GM12878 (cell line): ENCODE measurements around the gene CFDP1. TPM values are rescaled to one million over a fixed set of nuclear protein-coding genes. Genes with fewer than 3 reads are reported as not detected.

ENCODE experiments used
- ATAC-seq: fragments of 200-7000 bp; cut with Tn5 transposase; 3 replicates; pipeline ENCODE4 v1.9.1; 2020; ENCODE audit warnings: mild to moderate bottlenecking, moderate library complexity
- BruUV-seq: library from RNA; stranded (reverse); fragments of 400-500 nt; replicated peaks from 2 replicates; lab custom pipeline; 2021; lab: Mats Ljungman, UMichigan
- CTCF ChIA-PET: fragments of 300-600 bp; sonication (Branson Sonifier 250); formaldehyde crosslinking; extraction: SDS; loops from one replicate; lab custom pipeline; 2021; ENCODE audit warnings: inconsistent platforms; lab: Yijun Ruan, JAX
- POLR2A ChIA-PET: fragments of 350-600 bp; formaldehyde crosslinking; extraction: SDS; loops from one replicate; lab custom pipeline; 2021; ENCODE audit warnings: inconsistent platforms; lab: Charles Lee
- RAD21 ChIA-PET: fragments of 300-600 bp; sonication (Branson Sonifier 250); formaldehyde crosslinking; loops from one replicate; lab custom pipeline; 2023; ENCODE audit warnings: antibody characterized with exemption; ENCODE audit not compliant: unreplicated experiment; lab: Charles Lee
- SMC1A ChIA-PET: fragments of 300-600 bp; sonication (Branson Sonifier 250); formaldehyde crosslinking; loops from one replicate; lab custom pipeline; 2023; ENCODE audit not compliant: unreplicated experiment, uncharacterized antibody; lab: Charles Lee
- DNase-seq: peaks from one replicate; pipeline ENCODE4 v3.0.0-alpha.2; 2011; ENCODE audit warnings: low read depth, low spot score
- FAIRE-seq: peaks from 3 replicates; lab custom pipeline; 2011; peaks lifted over from hg19 to GRCh38; lab: Jason Lieb, UNC
- H2AFZ ChIP-seq: 2 replicates; pipeline ENCODE4 v1.6.0; 2011; ENCODE audit warnings: low read depth, low read length, control low read depth; ENCODE audit not compliant: control insufficient read depth
- H3K27ac ChIP-seq: 2 replicates; pipeline ENCODE4 v1.5.1; 2011; ENCODE audit warnings: control low read depth; ENCODE audit not compliant: control insufficient read depth, insufficient read depth
- H3K27me3 ChIP-seq, 2 experiments: replicated peaks in 1 of 2; 2 replicates each; pipeline versions ENCODE4 v1.6.0 to v1.6.1; 2011; ENCODE audit warnings: low read length in 1 of 2; ENCODE audit not compliant: control insufficient read depth in 2 of 2, insufficient read depth in 2 of 2
- H3K36me3 ChIP-seq, 2 experiments: 2 replicates each; pipeline ENCODE4 v1.5.1; 2011; ENCODE audit warnings: low read length in 1 of 2; ENCODE audit not compliant: control insufficient read depth in 2 of 2, insufficient read depth in 2 of 2
- H3K4me1 ChIP-seq: 2 replicates; pipeline ENCODE4 v1.6.1; 2011; ENCODE audit warnings: mild to moderate bottlenecking, low read length, moderate library complexity, mixed read lengths; ENCODE audit not compliant: control insufficient read depth, insufficient read depth
- H3K4me2 ChIP-seq: 2 replicates; pipeline ENCODE4 v1.6.0; 2011; ENCODE audit warnings: control low read depth; ENCODE audit not compliant: control insufficient read depth, insufficient read depth
- H3K4me3 ChIP-seq: fragments of 200-600 bp; sonication (generic); 2 replicates; pipeline ENCODE4 v1.5.1; 2016
- H3K79me2 ChIP-seq: 2 replicates; pipeline ENCODE4 v1.6.0; 2011; ENCODE audit warnings: low read length; ENCODE audit not compliant: control insufficient read depth, insufficient read depth
- H3K9ac ChIP-seq: 2 replicates; pipeline ENCODE4 v1.8.0; 2011; ENCODE audit warnings: low read length, control low read depth, mixed read lengths; ENCODE audit not compliant: control insufficient read depth, insufficient read depth
- H3K9me3 ChIP-seq: replicated peaks from 3 replicates; pipeline ENCODE4 v1.5.1; 2011; ENCODE audit warnings: mild to moderate bottlenecking, low read length; ENCODE audit not compliant: control insufficient read depth, insufficient read depth
- H4K20me1 ChIP-seq: 2 replicates; pipeline ENCODE4 v1.6.0; 2011; ENCODE audit not compliant: control insufficient read depth, insufficient read depth
- BRCA1 ChIP-seq: IDR thresholded peaks from 2 replicates; pipeline ENCODE4 v1.6.1; 2011; ENCODE audit warnings: low read depth, low read length, improper control_type of control experiment
- EP300 ChIP-seq, 2 experiments: fragments of 150-350 bp in 1 of 2; IDR thresholded peaks; 2 replicates each; pipeline ENCODE4 v1.6.1; 2011 to 2012; ENCODE audit warnings: low read depth in 2 of 2, low read length in 2 of 2, borderline replicate concordance in 1 of 2, improper control_type of control experiment in 1 of 2, inconsistent platforms in 1 of 2; ENCODE audit not compliant: control insufficient read depth in 1 of 2
- FOXM1 ChIP-seq: IDR thresholded peaks from 2 replicates; pipeline ENCODE4 v1.6.1; 2012; ENCODE audit warnings: low read depth, mild to moderate bottlenecking, inconsistent platforms, low read length, moderate library complexity
- JUND ChIP-seq: IDR thresholded peaks from 2 replicates; pipeline ENCODE4 v1.6.1; 2012; ENCODE audit warnings: low read depth, mild to moderate bottlenecking, low read length, improper control_type of control experiment, moderate library complexity
- SMAD1 ChIP-seq: fragments of 450-650 bp; IDR thresholded peaks from 2 replicates; pipeline ENCODE4 v1.6.1; 2018; ENCODE audit warnings: mild to moderate bottlenecking, low read depth; ENCODE audit not compliant: partially characterized antibody
- TAF1 ChIP-seq: IDR thresholded peaks from 2 replicates; pipeline ENCODE4 v1.6.1; 2011; ENCODE audit warnings: mild to moderate bottlenecking, low read depth, low read length, borderline replicate concordance
- ZNF384 ChIP-seq: IDR thresholded peaks from 2 replicates; pipeline ENCODE4 v1.6.1; 2012; ENCODE audit warnings: low read depth, mild to moderate bottlenecking, low read length, improper control_type of control experiment, borderline replicate concordance
- WGBS: methylation state at CpG from one replicate; pipeline ENCODE4 v1.1.6; 2016; ENCODE audit warnings: low lambda C conversion rate; ENCODE audit not compliant: insufficient replicate concordance, insufficient coverage; ENCODE audit errors: missing lambda C conversion rate; 5-methylcytosine and 5-hydroxymethylcytosine counted together
- in situ Hi-C: fragments of 300-500 bp; cut with MboI; formaldehyde crosslinking; loops from 9 replicates; pipeline ENCODE4 v1.14.3; 2018; ENCODE audit warnings: mixed read lengths
- intact Hi-C: fragments of 100-400 bp; cut with micrococcal nuclease; formaldehyde crosslinking; loops from one replicate; pipeline ENCODE4 v1.14.2; 2022; ENCODE audit not compliant: unreplicated experiment
- polyA plus RNA-seq, 11 experiments: library from polyadenylated mRNA; depleted of rRNA in 4 of 11; unstranded in 6 of 11; stranded (reverse) in 5 of 11; fragments of >200 nt; fragmentation: Nextera tagmentation in 4 of 11; fragmentation: Illumina TruSeq in 1 of 11; extraction: Ambion mirVana in 4 of 11; extraction: Trizol in 1 of 11; gene quantifications; 1 replicate in 1 of 11; 2 replicates in 10 of 11; pipeline versions ENCODE4 v1.2.1 to v1.2.3, GENCODE V29; 2011 to 2016; ENCODE audit warnings: inconsistent platforms in 2 of 11, missing spikeins in 2 of 11, low read depth in 1 of 11
- total RNA-seq, 4 experiments: library from RNA; depleted of rRNA in 3 of 4; stranded (reverse); fragments of >200 nt in 3 of 4; fragmentation: Illumina TruSeq in 1 of 4; extraction: Trizol in 1 of 4; gene quantifications; 2 replicates each; pipeline versions ENCODE4 v1.2.1 to v1.2.3, GENCODE V29; 2013 to 2021
- TF ChIP-seq, protein P1 (sequence below): IDR thresholded peaks from 2 replicates; pipeline ENCODE4 v1.6.1; 2012; ENCODE audit warnings: low read depth, low read length, improper control_type of control experiment
- TF ChIP-seq, protein P2 (sequence below): fragments of 450-650 bp; IDR thresholded peaks from 2 replicates; pipeline ENCODE4 v1.6.1; 2016; ENCODE audit warnings: mild to moderate bottlenecking, moderate library complexity, borderline replicate concordance
- TF ChIP-seq, protein P3 (sequence below): fragments of 150-350 bp; IDR thresholded peaks from 2 replicates; pipeline ENCODE4 v1.6.1; 2014; ENCODE audit warnings: mild to moderate bottlenecking, low read depth, low read length
- TF ChIP-seq, protein P4 (sequence below): fragments of 450-650 bp; IDR thresholded peaks from 2 replicates; pipeline ENCODE4 v1.6.1; 2017; ENCODE audit warnings: mild to moderate bottlenecking
- TF ChIP-seq, protein P5 (sequence below): fragments of 450-650 bp; formaldehyde crosslinking; IDR thresholded peaks from 2 replicates; pipeline ENCODE4 v1.4.0; 2022; ENCODE audit warnings: mild to moderate bottlenecking, moderate library complexity

CFDP1 gene
- total and polyA plus RNA-seq, 10 of the 15 experiments (the other 5 are each of a cell fraction or from before 2014, with no cell fraction given) = 22.3 to 64.8 (median 36.7) TPM

DNA sequence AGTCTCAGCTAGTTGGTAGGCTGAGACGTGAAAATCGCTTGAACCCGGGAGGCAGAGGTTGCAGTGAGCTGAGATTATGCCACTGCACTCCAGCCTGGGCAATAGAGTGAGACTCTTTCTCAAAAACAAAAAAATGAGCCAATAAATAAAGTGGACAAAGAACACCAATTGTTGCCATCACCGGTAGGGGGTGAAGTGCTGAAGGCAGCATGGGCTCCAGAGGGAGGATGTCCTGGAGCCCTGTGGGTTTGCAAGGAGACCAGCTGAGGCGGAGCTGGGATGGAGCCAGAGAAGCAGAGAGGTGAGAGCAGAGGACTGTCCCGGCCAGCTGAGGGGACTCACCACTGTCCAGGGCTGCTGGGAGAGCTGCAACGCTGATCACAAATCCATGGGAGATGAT is 48.2 kb upstream of the CFDP1 start:
- Histone ChIP-seq H3K27ac (no peak overlapping the region), H2AFZ (no peak overlapping the region), H4K20me1 (no peaks in the 10 kb centered on the region), H3K4me2 (no peak overlapping the region), H3K9ac (no peak overlapping the region), H3K36me3 (no peaks in the 10 kb centered on the region), H3K79me2 (no peaks in the 10 kb centered on the region), H3K9me3 (no peaks in the 10 kb centered on the region), H3K4me1 (peaks cover 18% of the 10 kb centered on the region), H3K4me3 (no peak overlapping the region), H3K27me3 (no peaks in the 10 kb centered on the region; a peak in 1 of 4 replicates)
- intact Hi-C loops (no loop called here), in situ Hi-C loops (no loop called here)
- BruUV-seq = no TSS peak
- FAIRE-seq (no peak), DNase-seq (no peak), ATAC-seq (no peak)
- SMC1A ChIA-PET = interaction anchor here (1.4 kb wide), 1 partner anchor 9 kb away, joined by 3 read pairs; no protein-coding TSS in a partner anchor
- CTCF ChIA-PET = interaction anchor here (0.5 to 1.5 kb wide), 2 partner anchors 9 to 1171 kb away, joined by 3 read pairs; no protein-coding TSS in a partner anchor
- POLR2A ChIA-PET = no interaction called here
- 38% methylated on average over 7 of the region's 7 CpGs for WGBS
- RAD21 ChIA-PET = no interaction called here
- TF ChIP-seq BRCA1 = no peak
- TF ChIP-seq, protein P1, sequence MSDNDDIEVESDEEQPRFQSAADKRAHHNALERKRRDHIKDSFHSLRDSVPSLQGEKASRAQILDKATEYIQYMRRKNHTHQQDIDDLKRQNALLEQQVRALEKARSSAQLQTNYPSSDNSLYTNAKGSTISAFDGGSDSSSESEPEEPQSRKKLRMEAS = no peak
- no peak for TF ChIP-seq TAF1
- TF ChIP-seq ZNF384 = no peak
- TF ChIP-seq, protein P2, sequence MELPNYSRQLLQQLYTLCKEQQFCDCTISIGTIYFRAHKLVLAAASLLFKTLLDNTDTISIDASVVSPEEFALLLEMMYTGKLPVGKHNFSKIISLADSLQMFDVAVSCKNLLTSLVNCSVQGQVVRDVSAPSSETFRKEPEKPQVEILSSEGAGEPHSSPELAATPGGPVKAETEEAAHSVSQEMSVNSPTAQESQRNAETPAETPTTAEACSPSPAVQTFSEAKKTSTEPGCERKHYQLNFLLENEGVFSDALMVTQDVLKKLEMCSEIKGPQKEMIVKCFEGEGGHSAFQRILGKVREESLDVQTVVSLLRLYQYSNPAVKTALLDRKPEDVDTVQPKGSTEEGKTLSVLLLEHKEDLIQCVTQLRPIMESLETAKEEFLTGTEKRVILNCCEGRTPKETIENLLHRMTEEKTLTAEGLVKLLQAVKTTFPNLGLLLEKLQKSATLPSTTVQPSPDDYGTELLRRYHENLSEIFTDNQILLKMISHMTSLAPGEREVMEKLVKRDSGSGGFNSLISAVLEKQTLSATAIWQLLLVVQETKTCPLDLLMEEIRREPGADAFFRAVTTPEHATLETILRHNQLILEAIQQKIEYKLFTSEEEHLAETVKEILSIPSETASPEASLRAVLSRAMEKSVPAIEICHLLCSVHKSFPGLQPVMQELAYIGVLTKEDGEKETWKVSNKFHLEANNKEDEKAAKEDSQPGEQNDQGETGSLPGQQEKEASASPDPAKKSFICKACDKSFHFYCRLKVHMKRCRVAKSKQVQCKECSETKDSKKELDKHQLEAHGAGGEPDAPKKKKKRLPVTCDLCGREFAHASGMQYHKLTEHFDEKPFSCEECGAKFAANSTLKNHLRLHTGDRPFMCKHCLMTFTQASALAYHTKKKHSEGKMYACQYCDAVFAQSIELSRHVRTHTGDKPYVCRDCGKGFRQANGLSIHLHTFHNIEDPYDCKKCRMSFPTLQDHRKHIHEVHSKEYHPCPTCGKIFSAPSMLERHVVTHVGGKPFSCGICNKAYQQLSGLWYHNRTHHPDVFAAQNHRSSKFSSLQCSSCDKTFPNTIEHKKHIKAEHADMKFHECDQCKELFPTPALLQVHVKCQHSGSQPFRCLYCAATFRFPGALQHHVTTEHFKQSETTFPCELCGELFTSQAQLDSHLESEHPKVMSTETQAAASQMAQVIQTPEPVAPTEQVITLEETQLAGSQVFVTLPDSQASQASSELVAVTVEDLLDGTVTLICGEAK = no peak
- TF ChIP-seq FOXM1 = no peak
- TF ChIP-seq, protein P3, sequence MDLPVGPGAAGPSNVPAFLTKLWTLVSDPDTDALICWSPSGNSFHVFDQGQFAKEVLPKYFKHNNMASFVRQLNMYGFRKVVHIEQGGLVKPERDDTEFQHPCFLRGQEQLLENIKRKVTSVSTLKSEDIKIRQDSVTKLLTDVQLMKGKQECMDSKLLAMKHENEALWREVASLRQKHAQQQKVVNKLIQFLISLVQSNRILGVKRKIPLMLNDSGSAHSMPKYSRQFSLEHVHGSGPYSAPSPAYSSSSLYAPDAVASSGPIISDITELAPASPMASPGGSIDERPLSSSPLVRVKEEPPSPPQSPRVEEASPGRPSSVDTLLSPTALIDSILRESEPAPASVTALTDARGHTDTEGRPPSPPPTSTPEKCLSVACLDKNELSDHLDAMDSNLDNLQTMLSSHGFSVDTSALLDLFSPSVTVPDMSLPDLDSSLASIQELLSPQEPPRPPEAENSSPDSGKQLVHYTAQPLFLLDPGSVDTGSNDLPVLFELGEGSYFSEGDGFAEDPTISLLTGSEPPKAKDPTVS = no peak
- TF ChIP-seq SMAD1 = no peak
- TF ChIP-seq, protein P4, sequence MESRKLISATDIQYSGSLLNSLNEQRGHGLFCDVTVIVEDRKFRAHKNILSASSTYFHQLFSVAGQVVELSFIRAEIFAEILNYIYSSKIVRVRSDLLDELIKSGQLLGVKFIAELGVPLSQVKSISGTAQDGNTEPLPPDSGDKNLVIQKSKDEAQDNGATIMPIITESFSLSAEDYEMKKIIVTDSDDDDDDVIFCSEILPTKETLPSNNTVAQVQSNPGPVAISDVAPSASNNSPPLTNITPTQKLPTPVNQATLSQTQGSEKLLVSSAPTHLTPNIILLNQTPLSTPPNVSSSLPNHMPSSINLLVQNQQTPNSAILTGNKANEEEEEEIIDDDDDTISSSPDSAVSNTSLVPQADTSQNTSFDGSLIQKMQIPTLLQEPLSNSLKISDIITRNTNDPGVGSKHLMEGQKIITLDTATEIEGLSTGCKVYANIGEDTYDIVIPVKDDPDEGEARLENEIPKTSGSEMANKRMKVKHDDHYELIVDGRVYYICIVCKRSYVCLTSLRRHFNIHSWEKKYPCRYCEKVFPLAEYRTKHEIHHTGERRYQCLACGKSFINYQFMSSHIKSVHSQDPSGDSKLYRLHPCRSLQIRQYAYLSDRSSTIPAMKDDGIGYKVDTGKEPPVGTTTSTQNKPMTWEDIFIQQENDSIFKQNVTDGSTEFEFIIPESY = no peak
- TF ChIP-seq, protein P5, sequence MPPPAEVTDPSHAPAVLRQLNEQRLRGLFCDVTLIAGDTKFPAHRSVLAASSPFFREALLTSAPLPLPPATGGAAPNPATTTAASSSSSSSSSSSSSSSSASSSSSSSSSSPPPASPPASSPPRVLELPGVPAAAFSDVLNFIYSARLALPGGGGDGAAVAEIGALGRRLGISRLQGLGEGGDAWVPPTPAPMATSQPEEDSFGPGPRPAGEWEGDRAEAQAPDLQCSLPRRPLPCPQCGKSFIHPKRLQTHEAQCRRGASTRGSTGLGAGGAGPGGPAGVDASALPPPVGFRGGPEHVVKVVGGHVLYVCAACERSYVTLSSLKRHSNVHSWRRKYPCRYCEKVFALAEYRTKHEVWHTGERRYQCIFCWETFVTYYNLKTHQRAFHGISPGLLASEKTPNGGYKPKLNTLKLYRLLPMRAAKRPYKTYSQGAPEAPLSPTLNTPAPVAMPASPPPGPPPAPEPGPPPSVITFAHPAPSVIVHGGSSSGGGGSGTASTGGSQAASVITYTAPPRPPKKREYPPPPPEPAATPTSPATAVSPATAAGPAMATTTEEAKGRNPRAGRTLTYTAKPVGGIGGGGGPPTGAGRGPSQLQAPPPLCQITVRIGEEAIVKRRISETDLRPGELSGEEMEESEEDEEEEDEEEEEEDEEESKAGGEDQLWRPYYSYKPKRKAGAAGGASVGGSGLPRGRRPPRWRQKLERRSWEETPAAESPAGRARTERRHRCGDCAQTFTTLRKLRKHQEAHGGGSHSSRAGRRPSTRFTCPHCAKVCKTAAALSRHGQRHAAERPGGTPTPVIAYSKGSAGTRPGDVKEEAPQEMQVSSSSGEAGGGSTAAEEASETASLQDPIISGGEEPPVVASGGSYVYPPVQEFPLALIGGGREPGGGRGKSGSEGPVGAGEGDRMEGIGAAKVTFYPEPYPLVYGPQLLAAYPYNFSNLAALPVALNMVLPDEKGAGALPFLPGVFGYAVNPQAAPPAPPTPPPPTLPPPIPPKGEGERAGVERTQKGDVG = no peak
- TF ChIP-seq JUND = no peak
- TF ChIP-seq EP300 (IDR thresholded peaks at IDR 0.05; ENCODE audit: borderline replicate concordance in 1 of 2, control insufficient read depth in 1 of 2, low read depth in 2 of 2, low read length in 2 of 2) = no peak
